ENCODE data around the gene BLMH.

- TF ChIP-seq CTCF (conservative IDR thresholded peaks at IDR 0.05; ENCODE audit: low read length) = no peak
- no peak for TF ChIP-seq EZH2phosphoT487 (IDR thresholded peaks at IDR 0.05; ENCODE audit: borderline replicate concordance)
Measured at GRCh38 chr17:30296499-30297080, 4.8 kb upstream of the BLMH start.
